DMS53 treated with DMSO at 0.1 percent for 48 hours (cell line): ENCODE measurements around the gene BRD7.
"Not testable (repeated sequence)": the region's sequence is repeated elsewhere in the genome, so short reads cannot be mapped to it uniquely, and the experiment has no call there.

Source experiments
- DNase-seq: peaks from one replicate; lab custom pipeline; 2025; ENCODE audit not compliant: unreplicated experiment; lab: John Stamatoyannopoulos, UW

BRD7 gene

GRCh38 chr16:50360033-50360778 is 8.6 kb downstream of the BRD7 start:
- no peak for DNase-seq

- no peak for DNase-seq
Measured at GRCh38 chr16:50359626-50360025, 9.2 kb downstream of the BRD7 start.

DNA sequence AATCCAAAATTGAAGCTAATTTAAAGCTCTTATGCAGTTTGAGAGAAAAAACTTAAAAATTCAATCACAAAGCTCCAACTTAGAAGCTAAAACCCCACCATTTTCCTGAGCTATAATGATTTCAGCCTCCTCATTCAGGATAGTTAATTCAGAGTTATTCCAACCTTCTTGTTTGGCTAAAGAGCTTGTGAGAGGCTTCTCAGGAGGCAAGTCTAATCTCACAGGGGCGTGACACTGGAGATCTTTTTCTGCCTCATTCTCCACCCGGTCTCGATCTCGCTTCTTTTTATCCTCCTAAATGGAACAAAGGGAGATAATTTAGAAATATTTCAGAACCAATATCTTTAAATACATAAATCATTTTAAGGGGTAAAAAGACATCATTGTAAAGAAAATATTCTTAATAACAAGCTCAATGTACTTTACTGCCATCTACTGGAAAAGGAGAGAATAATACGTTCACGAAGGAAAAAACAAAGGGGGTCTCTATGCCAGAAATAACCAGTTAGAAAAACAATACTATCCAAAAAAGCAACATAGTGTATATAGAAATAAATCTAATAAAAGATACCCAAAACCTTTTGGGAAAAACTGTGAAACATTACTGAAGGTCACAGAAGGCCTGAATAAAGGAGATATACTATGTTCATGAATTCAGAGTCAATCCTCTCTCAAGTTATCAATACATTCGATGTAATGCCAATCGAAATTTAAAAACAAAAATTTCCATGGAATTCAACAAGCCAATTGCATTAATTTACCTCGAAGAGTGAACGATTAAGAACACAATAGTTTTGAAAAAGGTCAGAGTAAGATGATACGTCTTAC is 13.9 kb downstream of the BRD7 start:
- peak; percentile 12 for DNase-seq

GRCh38 chr16:50354082-50354481 is 14.7 kb downstream of the BRD7 start:
- DNase-seq, result no peak

- no peak for DNase-seq
Measured at GRCh38 chr16:50351952-50352351, 16.8 kb downstream of the BRD7 start.

GRCh38 chr16:50351116-50351515 is 17.7 kb downstream of the BRD7 start:
- no peak for DNase-seq

GRCh38 chr16:50345210-50345609 is 23.6 kb downstream of the BRD7 start:
- not testable (repeated sequence) for DNase-seq

GRCh38 chr16:50343566-50343965 is 25.2 kb downstream of the BRD7 start:
- DNase-seq, result not testable (repeated sequence)

DNA sequence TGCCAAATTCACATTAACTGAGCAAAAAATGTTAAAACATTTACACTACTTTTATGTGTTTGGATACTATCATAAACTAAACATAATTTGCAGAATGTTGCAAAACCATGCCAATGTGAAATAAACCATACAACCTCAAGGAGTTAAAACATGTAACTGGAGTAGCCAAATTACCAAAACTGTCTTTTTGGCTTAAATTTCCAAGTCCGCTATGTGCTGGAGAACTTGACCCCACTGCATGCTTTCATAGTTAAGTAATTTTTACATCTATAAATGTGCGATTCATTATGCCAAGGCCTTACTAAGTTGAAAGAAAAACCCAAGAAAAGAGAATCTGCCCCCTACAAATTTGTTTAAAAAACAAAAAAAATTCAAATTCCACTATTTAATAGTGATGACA is 28.2 kb downstream of the BRD7 start:
- DNase-seq, result no peak

GRCh38 chr16:50338371-50339231 is 30.2 kb downstream of the BRD7 start:
- no peak for DNase-seq

GRCh38 chr16:50336884-50337283 is 31.9 kb downstream of the BRD7 start:
- no peak for DNase-seq

DNA sequence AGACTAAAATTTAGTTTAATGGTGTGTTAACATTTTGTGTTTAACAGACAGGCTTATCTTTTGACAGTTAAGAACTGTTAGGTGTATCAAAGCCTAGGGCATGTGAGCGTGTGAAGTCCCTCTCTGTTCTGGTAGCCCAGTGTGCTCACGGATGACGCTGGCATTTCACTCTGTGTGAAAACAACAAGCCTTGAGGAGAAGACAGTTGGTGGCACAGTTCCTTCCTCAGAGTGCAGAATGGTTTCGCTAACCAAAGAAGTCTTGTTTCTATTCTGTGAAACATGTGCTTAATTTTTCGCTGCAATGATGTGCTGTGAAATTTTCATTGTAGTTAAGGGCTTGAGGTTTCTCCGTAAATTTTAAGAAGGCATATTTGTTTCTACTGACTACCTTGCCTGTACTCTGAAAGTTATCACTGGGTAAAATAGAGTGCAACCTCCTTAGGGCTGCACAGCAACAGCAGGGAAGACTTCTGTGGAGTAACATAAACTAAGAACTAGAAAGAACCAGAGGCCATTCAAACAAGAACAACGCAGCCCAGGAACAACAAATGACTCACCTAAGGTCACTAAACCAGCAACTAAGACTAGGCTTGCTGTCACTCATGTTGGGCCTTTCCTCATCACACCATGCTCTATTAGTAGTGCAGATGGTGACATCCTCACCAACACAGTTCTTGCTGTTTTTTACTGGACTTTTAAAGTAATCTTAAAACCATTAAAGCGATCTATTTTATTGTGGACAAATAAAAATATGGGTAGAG is 33.4 kb downstream of the BRD7 start:
- DNase-seq, result no peak

GRCh38 chr16:50334106-50334975 is 34.4 kb downstream of the BRD7 start:
- DNase-seq, result no peak

GRCh38 chr16:50332599-50332998 is 36.2 kb downstream of the BRD7 start:
- DNase-seq, result no peak

DNA sequence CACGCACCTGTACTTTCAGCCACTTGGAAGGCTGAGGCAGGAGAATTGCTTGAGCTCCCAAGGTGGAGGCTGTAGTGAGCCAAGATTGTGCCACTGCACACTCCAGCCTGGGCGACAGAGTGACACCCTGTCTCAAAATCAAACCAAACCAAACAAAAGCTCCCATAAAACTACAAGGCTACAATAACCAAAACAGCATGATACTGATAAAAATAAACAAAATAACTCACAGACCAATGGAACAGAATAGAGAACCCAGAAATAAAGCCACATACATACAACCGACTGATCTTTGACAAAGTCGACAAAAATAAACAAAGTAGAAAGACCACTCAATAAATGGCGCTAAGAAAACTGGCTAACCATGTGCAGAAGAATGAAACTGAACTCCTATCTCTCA is 37.2 kb downstream of the BRD7 start:
- no peak for DNase-seq

GRCh38 chr16:50329446-50330189 is 39.2 kb downstream of the BRD7 start:
- DNase-seq, result no peak

GRCh38 chr16:50326835-50327465 is 41.8 kb downstream of the BRD7 start:
- peak; percentile 37 for DNase-seq

- DNase-seq, result no peak
Measured at GRCh38 chr16:50326264-50326663, 42.5 kb downstream of the BRD7 start.

- no peak for DNase-seq
Measured at GRCh38 chr16:50324345-50324744, 44.4 kb downstream of the BRD7 start.
